Left cardiac atrium (tissue), 4 donors: ENCODE results near the gene HABP4. TPM values are rescaled to one million over a fixed set of nuclear protein-coding genes. Genes with fewer than 3 reads are reported as not detected.
"Not testable (repeated sequence)": the region's sequence is repeated elsewhere in the genome, so short reads cannot be mapped to it uniquely, and the experiment has no call there.

Experiments used
- ATAC-seq, 2 donors: fragments of 200-7000 bp; cut with Tn5 transposase; one replicate each; pipeline ENCODE4 v1.9.1; 2020; ENCODE audit warnings: mild to moderate bottlenecking in 2 of 2, moderate library complexity in 2 of 2
- DNase-seq: peaks from one replicate; pipeline ENCODE4 v3.0.0-alpha.2; 2020
- intact Hi-C, 2 donors: fragments of 100-400 bp; cut with DNase I; formaldehyde crosslinking; loops; one replicate each; pipeline versions ENCODE4 v1.14.1 to v1.15.1; 2022 to 2023
- total RNA-seq, 2 donors: library from RNA; stranded (reverse); fragmentation: NEBNext Ultra II Directional; extraction: Animal tissue kit (Norgen Biotek cat#: 25700); gene quantifications; one replicate each; pipeline ENCODE4 v1.2.1, GENCODE V29; 2021
- donor health status: DM: no; HTN: yes; CAD: no.
- donor health status: DM: no; HTN: yes; CAD: no; lungs with severe emphysema.
- donor health status: DM: yes; HTN: yes; CAD: no.
- donor health status: Dilated cardiomyopathy.

The HABP4 gene
- total RNA-seq, 2 donors from 2014 or later = 19.2 to 19.5 TPM

GRCh38 chr9:96491079-96491879, 41.3 kb downstream of the HABP4 start:
- ATAC-seq (peak in 1 of 2 donors; percentile 36), DNase-seq (no peak)
- intact Hi-C loops = no loop called here

GRCh38 chr9:96491880-96492525, 42.0 kb downstream of the HABP4 start:
- intact Hi-C loops = no loop called here
- DNase-seq (no peak), ATAC-seq (peak in 1 of 2 donors; percentile 34)

- intact Hi-C loops = no loop called here
- ATAC-seq = no peak
- no peak for DNase-seq
These were observed 43.1 kb downstream of the HABP4 start for GRCh38 chr9:96492993-96493531.

GRCh38 chr9:96493757-96494156, 43.8 kb downstream of the HABP4 start:
- DNase-seq = no peak
- ATAC-seq = no peak
- intact Hi-C loops = no loop called here

GRCh38 chr9:96494215-96494800, 44.3 kb downstream of the HABP4 start:
- intact Hi-C loops = no loop called here
- ATAC-seq (peak in 1 of 2 donors; percentile 47), DNase-seq (no peak)

- ATAC-seq = peak in 1 of 2 donors; percentile 22
- no peak for DNase-seq
- intact Hi-C loops = no loop called here
These were observed 45.4 kb downstream of the HABP4 start for GRCh38 chr9:96495341-96495740.

GRCh38 chr9:96496368-96497116, 46.6 kb downstream of the HABP4 start:
- intact Hi-C loops = no loop called here
- DNase-seq = no peak
- no peak for ATAC-seq

- no peak for DNase-seq
- no peak for ATAC-seq
- intact Hi-C loops = no loop called here
These were observed 47.1 kb downstream of the HABP4 start for GRCh38 chr9:96497117-96497399.

GRCh38 chr9:96498796-96499195, 48.8 kb downstream of the HABP4 start:
- DNase-seq (no peak), ATAC-seq (no peak)
- intact Hi-C loops = no loop called here

GRCh38 chr9:96499257-96499656, 49.3 kb downstream of the HABP4 start:
- intact Hi-C loops = no loop called here
- no peak for DNase-seq
- ATAC-seq = no peak

GRCh38 chr9:96500696-96501632, 51.0 kb downstream of the HABP4 start:
- ATAC-seq = no peak
- intact Hi-C loops = no loop called here
- DNase-seq = no peak

- ATAC-seq = no peak
- intact Hi-C loops = no loop called here
- DNase-seq = no peak
These were observed 51.9 kb downstream of the HABP4 start for GRCh38 chr9:96501633-96502538.

GRCh38 chr9:96502539-96503373, 52.8 kb downstream of the HABP4 start:
- intact Hi-C loops = no loop called here
- ATAC-seq = peak in 1 of 2 donors; percentile 20
- no peak for DNase-seq

- intact Hi-C loops, DNase-seq, ATAC-seq: not testable (repeated sequence)
These were observed 53.4 kb downstream of the HABP4 start for GRCh38 chr9:96503374-96503748.

GRCh38 chr9:96503918-96504317, 53.9 kb downstream of the HABP4 start:
- intact Hi-C loops = no loop called here

GRCh38 chr9:96505316-96505991, 55.5 kb downstream of the HABP4 start:
- ATAC-seq (no peak), DNase-seq (no peak)
- intact Hi-C loops = no loop called here

More at GRCh38 chr9:96503918-96504317, 53.9 kb downstream of the HABP4 start:
- no peak for ATAC-seq
- DNase-seq = no peak
